CD4-positive, CD25-positive, alpha-beta regulatory T cell (primary cell): ENCODE measurements around the gene PI4K2A. TPM values are rescaled to one million over a fixed set of nuclear protein-coding genes. Genes with fewer than 3 reads are reported as not detected.

Source experiments
- ATAC-seq, 2 donors: fragments of 150-1000 bp; cut with Tn5 transposase; one replicate each; pipeline ENCODE4 v1.10.0; 2021; ENCODE audit warnings: low read depth in 2 of 2, moderate number of reproducible peaks in 2 of 2, moderate library complexity in 1 of 2
- DNase-seq, 3 donors: peaks; one replicate each; pipeline versions ENCODE4 v3.0.0 to v3.0.0-alpha.2; 2012 to 2022; ENCODE audit warnings: mixed read lengths in 1 of 3
- H3K27ac ChIP-seq: one replicate; pipeline ENCODE4 v1.7.0; 2013; ENCODE audit warnings: mild to moderate bottlenecking, low read length; ENCODE audit not compliant: insufficient read depth, poor library complexity, severe bottlenecking
- H3K27me3 ChIP-seq: one replicate; pipeline ENCODE4 v1.7.0; 2013; ENCODE audit warnings: low read length; ENCODE audit not compliant: control insufficient read depth, insufficient read depth
- H3K36me3 ChIP-seq: one replicate; pipeline ENCODE4 v1.7.0; 2013; ENCODE audit warnings: mild to moderate bottlenecking, low read length, moderate library complexity; ENCODE audit not compliant: control insufficient read depth, insufficient read depth
- H3K4me1 ChIP-seq: 2 replicates; pipeline ENCODE4 v1.7.0; 2013; ENCODE audit warnings: mild to moderate bottlenecking, low read length; ENCODE audit not compliant: insufficient read depth, control insufficient read depth, poor library complexity, severe bottlenecking
- H3K4me3 ChIP-seq: one replicate; pipeline ENCODE4 v1.7.0; 2013; ENCODE audit warnings: low read depth, mild to moderate bottlenecking, low read length, moderate library complexity
- H3K9me3 ChIP-seq, 2 experiments: 1 replicate in 1 of 2; 2 replicates in 1 of 2; pipeline ENCODE4 v1.7.0; 2013; ENCODE audit warnings: low read length in 2 of 2, mild to moderate bottlenecking in 1 of 2, moderate library complexity in 1 of 2; ENCODE audit not compliant: control insufficient read depth in 2 of 2
- H3K27ac Mint-ChIP-seq, 3 donors: one replicate each; pipeline ENCODE4 v1.8.0; 2020 to 2022; ENCODE audit warnings: mild to moderate bottlenecking in 3 of 3, mixed read lengths in 3 of 3, moderate library complexity in 2 of 3
- H3K27me3 Mint-ChIP-seq: one replicate; pipeline ENCODE4 v1.8.0; 2022; ENCODE audit warnings: mild to moderate bottlenecking, mixed read lengths
- H3K36me3 Mint-ChIP-seq: one replicate; pipeline ENCODE4 v1.8.0; 2020; ENCODE audit warnings: mixed read lengths
- H3K4me1 Mint-ChIP-seq, 4 donors: one replicate each; pipeline ENCODE4 v1.8.0; 2020 to 2022; ENCODE audit warnings: mixed read lengths in 4 of 4, mild to moderate bottlenecking in 1 of 4
- H3K4me3 Mint-ChIP-seq, 4 donors: one replicate each; pipeline ENCODE4 v1.8.0; 2020 to 2022; ENCODE audit warnings: mild to moderate bottlenecking in 4 of 4, mixed read lengths in 4 of 4, moderate library complexity in 3 of 4
- H3K9me3 Mint-ChIP-seq, 7 donors: one replicate each; pipeline ENCODE4 v1.8.0; 2020 to 2022; ENCODE audit warnings: mixed read lengths in 7 of 7, mild to moderate bottlenecking in 3 of 7, moderate library complexity in 2 of 7
- polyA plus RNA-seq, 4 donors: library from polyadenylated mRNA; unstranded; fragments of 300-500 nt; fragmentation: Illumina TruSeq; gene quantifications; one replicate each; pipeline ENCODE4 v1.2.3, GENCODE V29; 2021
- total RNA-seq: library from RNA; stranded (reverse); gene quantifications from one replicate; pipeline ENCODE4 v1.2.3, GENCODE V29; 2022

PI4K2A gene
- total and polyA plus RNA-seq, 5 donors from 2014 or later, result 7.9 to 28.3 (median 10.5) TPM

DNA sequence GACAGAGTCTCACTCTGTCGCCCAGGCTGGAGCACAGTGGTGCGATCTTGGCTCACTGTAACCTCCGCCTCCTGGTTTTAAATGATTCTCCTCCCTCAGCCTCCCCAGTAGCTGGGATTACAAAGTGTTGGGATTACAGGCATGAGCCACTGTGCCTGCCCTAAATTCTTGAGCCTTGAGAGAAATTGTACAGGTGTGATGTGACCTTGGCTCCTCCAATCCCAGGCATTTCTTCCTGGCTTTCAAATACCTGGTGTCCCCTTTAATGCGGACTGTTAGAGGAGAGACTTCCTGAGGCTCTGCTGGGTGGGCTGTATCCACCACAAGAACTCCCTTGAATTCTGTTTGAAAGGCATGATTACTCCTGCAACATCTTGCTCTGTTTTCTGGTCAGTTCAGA is 22.2 kb upstream of the PI4K2A start:
- Mint-ChIP-seq H3K36me3 (peaks cover 5% of the 10 kb centered on the region), H3K27me3 (no peaks in the 10 kb centered on the region), H3K9me3 (no peaks in the 10 kb centered on the region), H3K4me1 (no peaks in the 10 kb centered on the region), H3K4me3 (no peak overlapping the region), H3K27ac (no peak overlapping the region)
- Histone ChIP-seq H3K4me3 (no peak overlapping the region), H3K9me3 (no peaks in the 10 kb centered on the region), H3K4me1 (no peaks in the 10 kb centered on the region), H3K36me3 (no peaks in the 10 kb centered on the region), H3K27ac (no peak overlapping the region), H3K27me3 (no peaks in the 10 kb centered on the region)
- DNase-seq (no peak), ATAC-seq (no peak)

DNA sequence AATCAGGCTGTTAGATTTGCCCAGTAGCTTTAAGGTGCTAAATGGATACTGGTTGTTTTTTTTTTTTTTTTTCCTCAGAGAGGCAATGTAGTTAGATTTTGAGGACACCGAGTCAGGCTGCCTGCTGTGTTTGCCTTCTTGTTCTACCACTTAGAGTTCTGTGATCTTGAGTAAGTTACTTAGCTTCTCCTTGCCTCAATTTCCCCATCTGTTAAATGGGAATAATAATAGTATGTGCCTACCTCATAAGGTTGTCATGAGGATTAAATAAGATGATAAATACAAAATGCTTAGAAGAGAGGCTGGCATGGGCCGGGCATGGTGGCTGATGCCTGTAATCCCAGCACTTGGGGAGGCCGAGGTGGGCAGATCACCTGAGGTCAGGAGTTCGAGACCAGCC is 21.7 kb upstream of the PI4K2A start:
- Histone ChIP-seq H3K4me1 (no peaks in the 10 kb centered on the region), H3K36me3 (no peaks in the 10 kb centered on the region), H3K27me3 (no peaks in the 10 kb centered on the region), H3K27ac (no peak overlapping the region), H3K9me3 (no peaks in the 10 kb centered on the region), H3K4me3 (no peak overlapping the region)
- Mint-ChIP-seq H3K4me1 (no peaks in the 10 kb centered on the region), H3K4me3 (no peak overlapping the region), H3K36me3 (peaks cover 5% of the 10 kb centered on the region), H3K27ac (no peak overlapping the region), H3K9me3 (no peaks in the 10 kb centered on the region), H3K27me3 (no peaks in the 10 kb centered on the region)
- no peak for DNase-seq
- no peak for ATAC-seq

DNA sequence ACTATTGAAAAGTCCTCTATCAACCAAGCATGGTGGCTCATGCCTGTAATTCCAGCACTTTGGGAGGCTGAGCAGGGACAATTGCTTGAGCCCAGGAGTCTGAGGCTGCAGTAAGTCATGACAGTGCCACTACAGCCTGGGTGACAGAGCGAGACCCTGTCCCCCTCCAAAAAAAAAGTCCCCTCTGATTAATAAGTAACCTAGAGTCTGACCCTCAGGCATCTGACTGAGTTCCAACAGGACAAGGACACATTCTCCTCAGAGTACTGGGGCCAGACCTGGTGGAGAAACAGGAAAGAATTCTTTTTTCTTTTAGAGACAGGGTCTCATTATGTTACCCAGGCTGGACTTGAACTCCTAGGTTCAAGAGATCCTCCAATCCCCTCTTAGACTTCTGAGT is 17.2 kb upstream of the PI4K2A start:
- no peak overlapping the region for H3K27ac Mint-ChIP-seq

DNA sequence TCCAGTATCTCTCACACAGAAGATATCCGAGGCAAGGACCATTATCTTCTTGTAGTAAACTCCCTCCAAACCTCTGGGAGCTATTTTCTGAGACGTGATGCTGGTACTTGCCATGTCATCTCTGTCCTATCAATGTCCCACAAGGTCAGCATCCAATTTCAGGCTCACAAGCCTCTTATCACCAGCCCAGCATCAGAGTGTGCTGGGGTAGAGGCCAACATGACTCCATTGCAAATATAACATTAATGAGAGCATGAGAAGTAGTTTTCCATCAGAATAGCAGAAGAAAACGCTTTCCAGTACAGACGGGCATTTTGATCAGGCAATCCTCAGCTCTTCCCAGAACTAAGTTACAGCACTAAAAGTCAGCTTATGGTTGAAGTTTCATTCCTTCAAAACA is 12.7 kb upstream of the PI4K2A start:
- H3K4me3 ChIP-seq, result no peak overlapping the region
- no peaks in the 10 kb centered on the region for H3K36me3 Mint-ChIP-seq
- H3K9me3 Mint-ChIP-seq, result no peaks in the 10 kb centered on the region
- H3K27me3 ChIP-seq, result no peaks in the 10 kb centered on the region
- no peak overlapping the region for H3K27ac ChIP-seq
- no peaks in the 10 kb centered on the region for H3K27me3 Mint-ChIP-seq
- no peaks in the 10 kb centered on the region for H3K36me3 ChIP-seq
- H3K9me3 ChIP-seq, result no peaks in the 10 kb centered on the region
- H3K4me3 Mint-ChIP-seq, result no peak overlapping the region
- peaks cover 2% of the 10 kb centered on the region for H3K4me1 ChIP-seq
- peaks cover 0 to 4% (median under 1%) of the 10 kb centered on the region in 4 donors for H3K4me1 Mint-ChIP-seq
- no peak for DNase-seq
- no peak for ATAC-seq
- no peak overlapping the region for H3K27ac Mint-ChIP-seq

More for the DNA sequence above, 17.2 kb upstream of the PI4K2A start:
- Histone ChIP-seq H3K27ac (no peak overlapping the region), H3K4me1 (no peaks in the 10 kb centered on the region), H3K4me3 (no peak overlapping the region), H3K9me3 (no peaks in the 10 kb centered on the region), H3K36me3 (no peaks in the 10 kb centered on the region), H3K27me3 (no peaks in the 10 kb centered on the region)
- Mint-ChIP-seq H3K9me3 (no peaks in the 10 kb centered on the region), H3K27me3 (no peaks in the 10 kb centered on the region), H3K4me3 (no peak overlapping the region), H3K36me3 (no peaks in the 10 kb centered on the region), H3K4me1 (no peaks in the 10 kb centered on the region)
- DNase-seq (no peak), ATAC-seq (no peak)

DNA sequence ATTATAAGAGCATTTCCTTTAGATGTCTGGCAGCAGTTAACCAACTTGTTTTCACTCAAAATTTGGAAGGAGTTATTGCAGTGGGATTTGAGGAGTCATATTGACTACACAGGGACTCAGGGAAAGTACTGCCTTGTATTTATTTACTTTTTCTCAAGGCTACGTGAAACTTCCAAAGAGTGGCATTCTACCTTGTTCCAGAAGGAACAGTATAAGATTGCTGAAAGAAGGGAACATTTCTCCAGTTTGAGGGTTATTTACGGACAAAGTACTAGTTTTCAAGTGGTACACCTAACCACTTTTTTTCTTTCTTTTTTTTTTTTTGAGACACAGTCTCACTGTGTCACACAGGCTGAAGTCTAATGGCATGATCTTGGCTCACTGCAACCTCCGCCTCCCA is 12.2 kb upstream of the PI4K2A start:
- no peaks in the 10 kb centered on the region for H3K9me3 Mint-ChIP-seq
- DNase-seq, result no peak

DNA sequence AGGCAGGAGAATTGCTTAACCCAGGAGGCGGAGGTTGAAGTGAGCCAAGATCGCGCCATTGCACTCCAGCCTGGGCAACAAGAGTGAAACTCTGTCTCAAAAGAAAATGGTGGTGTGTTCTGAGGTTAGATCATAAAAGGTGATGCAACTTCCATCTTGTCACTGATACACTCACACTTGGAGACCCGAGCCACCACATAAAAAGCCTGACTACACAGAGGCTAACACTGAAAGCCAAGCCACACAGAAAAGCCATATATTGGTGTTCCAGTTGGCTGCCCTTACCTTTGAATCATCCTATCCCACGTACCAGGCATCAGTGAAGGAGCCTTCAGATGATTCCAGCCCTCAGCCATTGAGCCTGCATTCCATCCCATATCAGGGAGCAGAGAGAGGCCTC is 11.2 kb upstream of the PI4K2A start:
- DNase-seq (no peak), ATAC-seq (no peak)
- no peak overlapping the region for H3K4me3 ChIP-seq
- H3K27me3 ChIP-seq, result no peaks in the 10 kb centered on the region
- no peak overlapping the region for H3K27ac ChIP-seq
- no peaks in the 10 kb centered on the region for H3K9me3 ChIP-seq
- H3K4me1 ChIP-seq, result peaks cover 6% of the 10 kb centered on the region
- peaks cover 6% of the 10 kb centered on the region for H3K27me3 Mint-ChIP-seq
- peaks cover 3% of the 10 kb centered on the region for H3K36me3 Mint-ChIP-seq
- H3K4me3 Mint-ChIP-seq, result peak overlapping the region in 1 of 4 donors; percentile 58
- no peak overlapping the region for H3K27ac Mint-ChIP-seq
- H3K4me1 Mint-ChIP-seq, result peaks cover 5 to 16% (median 9%) of the 10 kb centered on the region in 4 donors
- no peaks in the 10 kb centered on the region for H3K9me3 Mint-ChIP-seq
- no peaks in the 10 kb centered on the region for H3K36me3 ChIP-seq

More for the DNA sequence above, 12.2 kb upstream of the PI4K2A start:
- peaks cover 1% of the 10 kb centered on the region for H3K36me3 Mint-ChIP-seq
- peaks cover 3% of the 10 kb centered on the region for H3K27me3 Mint-ChIP-seq
- Histone ChIP-seq H3K36me3 (no peaks in the 10 kb centered on the region), H3K9me3 (no peaks in the 10 kb centered on the region), H3K4me3 (no peak overlapping the region), H3K4me1 (peaks cover 6% of the 10 kb centered on the region), H3K27ac (no peak overlapping the region), H3K27me3 (no peaks in the 10 kb centered on the region)
- H3K27ac Mint-ChIP-seq, result no peak overlapping the region
- H3K4me1 Mint-ChIP-seq, result peaks cover 2 to 9% (median 3%) of the 10 kb centered on the region in 4 donors
- H3K4me3 Mint-ChIP-seq, result peak overlapping the region in 1 of 4 donors; percentile 6
- ATAC-seq, result no peak

DNA sequence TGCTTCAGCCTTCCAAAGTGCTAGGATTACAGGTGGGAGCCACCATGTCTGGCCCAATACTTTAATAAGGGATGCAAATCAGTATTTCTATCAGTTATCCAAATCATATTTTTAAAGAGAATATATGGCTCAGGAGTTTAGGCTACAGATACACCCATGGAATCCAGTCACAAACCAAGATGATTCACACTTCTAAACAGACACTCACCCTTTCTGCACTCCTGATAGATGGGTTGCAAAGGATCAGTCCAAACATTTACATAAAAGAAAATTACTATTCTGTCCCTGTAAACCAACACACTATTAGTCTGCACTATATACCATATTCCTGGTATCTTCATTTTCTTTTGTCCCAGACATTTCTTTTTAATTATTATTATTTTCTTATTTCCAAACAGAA is 9.4 kb upstream of the PI4K2A start:
- Mint-ChIP-seq H3K9me3 (no peaks in the 10 kb centered on the region), H3K27ac (no peak overlapping the region), H3K36me3 (peaks cover 3% of the 10 kb centered on the region), H3K4me3 (no peak overlapping the region), H3K4me1 (peaks cover 5 to 16% (median 10%) of the 10 kb centered on the region in 4 donors), H3K27me3 (peaks cover 6% of the 10 kb centered on the region)
- Histone ChIP-seq H3K27me3 (no peaks in the 10 kb centered on the region), H3K4me3 (no peak overlapping the region), H3K9me3 (no peaks in the 10 kb centered on the region), H3K27ac (no peak overlapping the region), H3K36me3 (no peaks in the 10 kb centered on the region), H3K4me1 (peaks cover 6% of the 10 kb centered on the region)
- ATAC-seq, result no peak
- DNase-seq, result no peak

DNA sequence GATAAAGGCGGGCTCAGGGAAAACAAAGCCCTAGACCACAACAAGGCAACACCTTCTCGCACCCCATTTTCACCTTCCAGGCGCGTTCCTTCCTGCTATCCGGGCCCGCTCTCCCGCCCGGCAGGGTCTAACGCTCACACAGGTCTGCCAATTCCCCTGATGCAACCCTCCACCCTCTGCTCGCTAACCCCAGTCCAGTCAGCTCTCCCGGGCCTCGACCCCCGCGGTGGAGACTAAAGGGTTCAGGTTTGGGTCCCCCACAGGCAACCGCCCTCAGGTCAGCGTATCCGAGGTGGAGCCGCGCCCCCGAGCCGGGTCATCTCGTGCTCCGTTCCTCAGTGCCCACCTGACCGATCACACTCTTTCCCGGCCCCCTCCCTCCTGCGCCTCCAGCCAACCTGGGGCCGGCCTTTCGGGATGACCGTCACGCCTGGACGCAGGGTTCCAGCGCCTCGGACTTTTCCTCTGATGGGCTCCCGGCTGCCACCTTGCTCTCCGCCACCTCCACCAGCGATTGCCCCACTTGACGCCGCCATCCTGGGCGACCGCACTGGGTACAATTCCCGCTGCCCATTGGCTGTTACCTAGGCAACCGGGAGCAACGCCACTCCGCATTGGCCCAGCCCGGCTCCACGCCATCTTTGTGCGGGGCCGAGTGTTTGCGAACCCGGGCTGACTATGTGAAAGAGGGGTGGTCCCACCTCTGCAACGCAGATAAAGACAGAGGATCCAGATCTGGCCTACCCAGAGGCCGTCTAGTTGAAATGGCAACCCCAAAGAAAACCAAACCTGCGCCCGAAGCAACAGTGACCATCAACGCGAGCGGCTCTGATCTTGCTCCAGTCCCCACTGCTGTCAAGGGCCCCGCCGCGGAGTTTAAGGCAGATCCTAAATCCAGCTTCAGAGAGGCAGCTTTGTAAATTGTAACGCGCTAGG is 7.3 kb upstream of the PI4K2A start, which contains the start of gene MORN4:
MORN4 (minus strand) TSS at position 552 of the 936 bp plus-strand sequence. CDS start 13,847 bp downstream, outside the sequence.
- peak; percentile 88 to 93 (median 92) for DNase-seq
- no peaks in the 10 kb centered on the region for H3K27me3 ChIP-seq
- Mint-ChIP-seq H3K9me3 (no peaks in the 10 kb centered on the region), H3K4me3 (peak within 1 kb of the TSS; percentile 92 to 98 (median 97)), H3K4me1 (peaks cover 5 to 16% (median 10%) of the 10 kb centered on the region in 4 donors), H3K27ac (peak within 1 kb of the TSS; percentile 76 to 89 (median 87)), H3K36me3 (peaks cover 3% of the 10 kb centered on the region), H3K27me3 (peaks cover 10% of the 10 kb centered on the region)
- H3K27ac ChIP-seq, result no peak within 1 kb of the TSS
- peak; percentile 99 to 100 for ATAC-seq
- no peaks in the 10 kb centered on the region for H3K9me3 ChIP-seq
- peaks cover 6% of the 10 kb centered on the region for H3K4me1 ChIP-seq
- H3K4me3 ChIP-seq, result peak within 1 kb of the TSS; percentile 65
- no peaks in the 10 kb centered on the region for H3K36me3 ChIP-seq
